Measurements from ENCODE around the gene RABL6.

RABL6 gene

GRCh38 chr9:136821826-136822544, 14.2 kb downstream of the RABL6 start:
- Histone ChIP-seq H3K27ac (no peak overlapping the region), H3K9me3 (no peaks in the 10 kb centered on the region), H3K4me1 (peaks cover 0 to 15% (median 6%) of the 10 kb centered on the region in 4 donors), H3K36me3 (peaks cover 25 to 43% (median 39%) of the 10 kb centered on the region in 3 donors), H3K27me3 (no peaks in the 10 kb centered on the region), H3K4me3 (peak overlapping the region; percentile 41 to 45)
- intact Hi-C loops (cut with DNase I; ENCODE audit: low total_unique reads) = no loop called here
- peak in 1 of 2 donors; percentile 59 for DNase-seq
- TF ChIP-seq, protein P1, sequence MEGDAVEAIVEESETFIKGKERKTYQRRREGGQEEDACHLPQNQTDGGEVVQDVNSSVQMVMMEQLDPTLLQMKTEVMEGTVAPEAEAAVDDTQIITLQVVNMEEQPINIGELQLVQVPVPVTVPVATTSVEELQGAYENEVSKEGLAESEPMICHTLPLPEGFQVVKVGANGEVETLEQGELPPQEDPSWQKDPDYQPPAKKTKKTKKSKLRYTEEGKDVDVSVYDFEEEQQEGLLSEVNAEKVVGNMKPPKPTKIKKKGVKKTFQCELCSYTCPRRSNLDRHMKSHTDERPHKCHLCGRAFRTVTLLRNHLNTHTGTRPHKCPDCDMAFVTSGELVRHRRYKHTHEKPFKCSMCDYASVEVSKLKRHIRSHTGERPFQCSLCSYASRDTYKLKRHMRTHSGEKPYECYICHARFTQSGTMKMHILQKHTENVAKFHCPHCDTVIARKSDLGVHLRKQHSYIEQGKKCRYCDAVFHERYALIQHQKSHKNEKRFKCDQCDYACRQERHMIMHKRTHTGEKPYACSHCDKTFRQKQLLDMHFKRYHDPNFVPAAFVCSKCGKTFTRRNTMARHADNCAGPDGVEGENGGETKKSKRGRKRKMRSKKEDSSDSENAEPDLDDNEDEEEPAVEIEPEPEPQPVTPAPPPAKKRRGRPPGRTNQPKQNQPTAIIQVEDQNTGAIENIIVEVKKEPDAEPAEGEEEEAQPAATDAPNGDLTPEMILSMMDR (IDR thresholded peaks at IDR 0.05) = no peak

- H3K9me3 ChIP-seq = no peaks in the 10 kb centered on the region
- intact Hi-C loops (cut with DNase I; ENCODE audit: low total_unique reads) = no loop called here
- H3K4me1 ChIP-seq = peaks cover 0 to 15% (median 6%) of the 10 kb centered on the region in 4 donors
- DNase-seq = no peak
- H3K4me3 ChIP-seq = no peak overlapping the region
- H3K27me3 ChIP-seq = no peaks in the 10 kb centered on the region
- peaks cover 25 to 53% (median 50%) of the 10 kb centered on the region in 3 donors for H3K36me3 ChIP-seq
- TF ChIP-seq, protein P1 (IDR thresholded peaks at IDR 0.05) = no peak
- no peak overlapping the region for H3K27ac ChIP-seq
These were observed 15.6 kb downstream of the RABL6 start for GRCh38 chr9:136823136-136824046.

DNA sequence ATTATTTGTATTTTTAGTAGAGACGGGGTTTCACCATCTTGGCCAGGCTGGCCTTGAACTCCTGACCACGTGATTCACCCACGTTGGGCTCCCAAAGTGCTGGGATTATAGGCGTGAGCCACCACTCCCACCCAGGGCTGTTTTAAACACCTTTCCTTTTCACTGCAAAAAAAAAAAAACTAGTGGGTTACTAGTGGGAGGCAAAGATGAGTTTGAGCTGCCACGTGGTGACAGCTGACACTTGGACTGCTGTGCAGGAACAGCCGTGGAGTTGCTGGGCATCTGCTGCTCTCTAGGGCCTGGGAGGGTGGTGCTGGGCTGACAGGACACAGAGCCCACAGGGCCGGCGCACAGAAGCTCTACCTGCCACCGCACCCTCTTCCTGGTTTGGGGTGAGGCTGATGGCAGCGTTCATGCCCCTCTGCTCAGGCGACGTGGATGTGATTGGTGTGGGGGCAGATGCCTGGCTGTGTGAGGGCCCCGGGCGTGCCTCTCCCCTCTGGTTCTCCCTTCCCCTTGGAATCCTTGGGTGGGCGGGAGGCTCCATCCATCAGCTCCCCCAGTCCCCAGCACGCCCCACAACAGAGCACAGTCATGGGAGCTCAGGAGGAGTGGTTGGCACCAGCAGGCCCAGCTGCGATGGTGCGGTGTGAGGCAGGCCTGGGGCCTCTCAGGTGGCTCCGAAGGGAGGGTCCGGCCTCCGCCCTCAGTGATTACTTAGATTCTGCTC, 16.9 kb downstream of the RABL6 start:
- Histone ChIP-seq H3K4me1 (peaks cover 0 to 15% (median 6%) of the 10 kb centered on the region in 4 donors), H3K27me3 (no peaks in the 10 kb centered on the region), H3K27ac (no peak overlapping the region), H3K36me3 (peaks cover 30 to 65% (median 62%) of the 10 kb centered on the region in 3 donors), H3K4me3 (no peak overlapping the region), H3K9me3 (no peaks in the 10 kb centered on the region)
- DNase-seq = no peak
- intact Hi-C loops (cut with DNase I; ENCODE audit: low total_unique reads) = no loop called here
- TF ChIP-seq, protein P1 (IDR thresholded peaks at IDR 0.05) = no peak

- Histone ChIP-seq H3K4me1 (peaks cover 0 to 14% (median 6%) of the 10 kb centered on the region in 4 donors), H3K36me3 (peaks cover 38 to 74% (median 71%) of the 10 kb centered on the region in 3 donors), H3K27me3 (no peaks in the 10 kb centered on the region), H3K9me3 (no peaks in the 10 kb centered on the region), H3K27ac (no peak overlapping the region), H3K4me3 (no peak overlapping the region)
- peak in 1 of 2 donors; percentile 61 for DNase-seq
- TF ChIP-seq, protein P1 (IDR thresholded peaks at IDR 0.05) = no peak
- intact Hi-C loops (cut with DNase I; ENCODE audit: low total_unique reads) = no loop called here
These were observed 17.8 kb downstream of the RABL6 start for GRCh38 chr9:136825295-136826187.
